OCI-LY3 (cell line): ENCODE results near the gene NOSIP.

Experiments used
- EZH2phosphoT487 ChIP-seq: fragments of 200-600 bp; shearing (Covaris generic); IDR thresholded peaks from 2 replicates; pipeline ENCODE4 v1.6.1; 2018; ENCODE audit warnings: antibody characterized with exemption, mixed run types, low read depth
- TF ChIP-seq, protein P1 (sequence below): fragments of 200-600, 300-600 bp; sonication (generic); IDR thresholded peaks from 2 replicates; pipeline ENCODE4 v1.5.1; 2014; ENCODE audit warnings: antibody characterized with exemption, low read length, low read depth

DNA sequence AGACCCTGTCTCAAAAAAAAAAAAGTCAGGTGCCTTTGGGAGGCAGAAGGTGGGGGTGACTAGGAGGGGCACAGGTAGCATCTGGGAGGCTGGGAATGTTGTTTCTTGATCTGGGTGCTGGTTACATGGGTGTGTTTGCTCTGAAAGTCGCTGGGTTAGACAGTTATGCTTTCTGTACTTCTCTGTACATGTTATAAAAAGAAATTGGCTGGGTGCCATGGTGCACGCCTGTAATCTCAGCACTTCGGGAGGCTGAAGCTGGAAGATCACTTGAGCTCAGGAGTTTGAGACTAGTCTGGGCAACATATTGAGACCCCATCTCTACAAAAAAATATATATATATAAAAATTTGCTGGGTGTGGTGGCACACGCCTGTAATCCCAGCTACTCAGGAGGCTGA, 15.1 kb downstream of the NOSIP start:
- TF ChIP-seq, protein P1, sequence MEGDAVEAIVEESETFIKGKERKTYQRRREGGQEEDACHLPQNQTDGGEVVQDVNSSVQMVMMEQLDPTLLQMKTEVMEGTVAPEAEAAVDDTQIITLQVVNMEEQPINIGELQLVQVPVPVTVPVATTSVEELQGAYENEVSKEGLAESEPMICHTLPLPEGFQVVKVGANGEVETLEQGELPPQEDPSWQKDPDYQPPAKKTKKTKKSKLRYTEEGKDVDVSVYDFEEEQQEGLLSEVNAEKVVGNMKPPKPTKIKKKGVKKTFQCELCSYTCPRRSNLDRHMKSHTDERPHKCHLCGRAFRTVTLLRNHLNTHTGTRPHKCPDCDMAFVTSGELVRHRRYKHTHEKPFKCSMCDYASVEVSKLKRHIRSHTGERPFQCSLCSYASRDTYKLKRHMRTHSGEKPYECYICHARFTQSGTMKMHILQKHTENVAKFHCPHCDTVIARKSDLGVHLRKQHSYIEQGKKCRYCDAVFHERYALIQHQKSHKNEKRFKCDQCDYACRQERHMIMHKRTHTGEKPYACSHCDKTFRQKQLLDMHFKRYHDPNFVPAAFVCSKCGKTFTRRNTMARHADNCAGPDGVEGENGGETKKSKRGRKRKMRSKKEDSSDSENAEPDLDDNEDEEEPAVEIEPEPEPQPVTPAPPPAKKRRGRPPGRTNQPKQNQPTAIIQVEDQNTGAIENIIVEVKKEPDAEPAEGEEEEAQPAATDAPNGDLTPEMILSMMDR, result no peak
- TF ChIP-seq EZH2phosphoT487, result no peak
